Upper lobe of left lung (tissue), 6 donors: ENCODE measurements around the gene PAX2. TPM values are rescaled to one million over a fixed set of nuclear protein-coding genes. Genes with fewer than 3 reads are reported as not detected.

Experiments used
- ATAC-seq, 2 donors: fragments of 200-7000 bp; cut with Tn5 transposase; one replicate each; pipeline ENCODE4 v1.9.1; 2022; ENCODE audit warnings: mild to moderate bottlenecking in 2 of 2, moderate library complexity in 2 of 2; ENCODE audit not compliant: low FRiP score in 2 of 2
- DNase-seq, 2 donors: peaks; one replicate each; pipeline ENCODE4 v3.0.0-alpha.2; 2019 to 2020
- H3K27ac ChIP-seq, 4 donors: fragments of 200-600 bp; sonication (generic); one replicate each; pipeline ENCODE4 v1.5.1; 2016 to 2019
- H3K27me3 ChIP-seq, 4 donors: fragments of 200-600 bp; sonication (generic); one replicate each; pipeline ENCODE4 v1.5.1; 2017 to 2019
- H3K36me3 ChIP-seq, 4 donors: fragments of 200-600 bp; sonication (generic); one replicate each; pipeline ENCODE4 v1.5.1; 2016 to 2019
- H3K4me1 ChIP-seq, 4 donors: fragments of 200-600 bp; sonication (generic); one replicate each; pipeline ENCODE4 v1.5.1; 2018 to 2019
- H3K4me3 ChIP-seq, 4 donors: fragments of 200-600 bp; sonication (generic); one replicate each; pipeline ENCODE4 v1.5.1; 2017 to 2019; ENCODE audit warnings: mild to moderate bottlenecking in 2 of 4, moderate library complexity in 1 of 4
- H3K9me3 ChIP-seq, 4 donors: fragments of 200-600 bp; sonication (generic); one replicate each; pipeline ENCODE4 v1.5.1; 2018 to 2019
- EP300 ChIP-seq, 4 donors: sonication (generic); formaldehyde crosslinking; IDR thresholded peaks; one replicate each; pipeline ENCODE4 v1.5.1; 2017; ENCODE audit warnings: antibody characterized with exemption in 4 of 4, control low read depth in 2 of 4
- POLR2A ChIP-seq, 4 donors: fragments of 450-650 bp; IDR thresholded peaks; one replicate each; pipeline ENCODE4 v1.5.1; 2016 to 2017; ENCODE audit warnings: antibody characterized with exemption in 4 of 4, mild to moderate bottlenecking in 2 of 4
- POLR2AphosphoS5 ChIP-seq, 2 donors: sonication (generic); formaldehyde crosslinking; IDR thresholded peaks; one replicate each; pipeline ENCODE4 v1.5.1; 2017; ENCODE audit warnings: antibody characterized with exemption in 2 of 2
- WGBS, 2 donors: methylation state at CpG; one replicate each; pipeline ENCODE4 v1.1.5; 2017 to 2018; 5-methylcytosine and 5-hydroxymethylcytosine counted together
- total RNA-seq, 6 donors: library from RNA; depleted of rRNA in 4 of 6; stranded (reverse); fragments of >200 nt in 4 of 6; gene quantifications; one replicate each; pipeline versions ENCODE4 v1.1.0 to v1.2.1, GENCODE V29; 2016 to 2021
- TF ChIP-seq, protein P1 (sequence below), 6 experiments: fragments of 450-650 bp in 4 of 6; fragments of 200-600 bp in 2 of 6; sonication (generic) in 2 of 6; IDR thresholded peaks; one replicate each; pipeline ENCODE4 v1.5.1; 2016 to 2019; ENCODE audit warnings: antibody characterized with exemption in 6 of 6
- donor health status: DM: no; HTN: no; CAD: no; lungs with moderate emphysema.
- donor health status: DM: no; HTN: yes; CAD: no; lungs with severe emphysema.

The PAX2 gene
- total RNA-seq, 6 donors from 2014 or later, result 0.07 TPM; not detected in 5

DNA sequence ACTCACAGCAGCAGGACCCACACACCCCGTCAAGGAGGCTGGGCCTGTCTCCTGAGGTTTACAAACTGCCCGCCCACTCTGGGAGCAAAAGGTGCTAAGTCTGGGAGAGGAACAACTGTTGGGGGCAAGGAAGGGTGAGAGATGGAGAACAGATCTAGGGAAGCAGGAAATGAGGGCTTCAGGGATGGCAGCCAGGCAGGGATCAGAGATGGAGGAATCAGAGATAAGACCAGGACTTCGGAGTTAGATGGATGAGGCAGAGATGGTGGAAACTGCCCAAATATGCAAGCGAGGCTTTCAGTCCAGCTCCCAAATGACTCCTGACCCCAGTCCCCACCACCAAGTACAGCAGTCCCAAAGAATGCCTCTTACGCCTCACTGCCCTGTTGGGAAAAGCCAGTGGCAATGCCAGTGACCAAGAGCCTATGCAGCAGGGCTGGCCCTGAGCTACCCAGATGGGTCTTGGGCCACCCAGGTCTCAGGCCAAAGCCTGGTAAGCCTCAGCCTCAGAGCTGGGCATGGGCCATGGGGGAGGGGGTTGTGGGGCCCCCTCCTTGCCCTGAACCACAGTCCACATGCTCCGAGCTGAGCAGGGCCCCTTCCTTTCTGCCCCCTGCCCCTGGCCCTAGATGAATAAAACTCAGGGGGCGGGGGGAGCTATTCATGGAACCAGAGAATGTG, 127.9 kb downstream of the PAX2 start:
- Histone ChIP-seq H3K36me3 (no peaks in the 10 kb centered on the region), H3K9me3 (no peaks in the 10 kb centered on the region), H3K4me3 (no peak overlapping the region), H3K27me3 (no peaks in the 10 kb centered on the region), H3K4me1 (no peaks in the 10 kb centered on the region), H3K27ac (no peak overlapping the region)
- ATAC-seq (no peak), DNase-seq (no peak)
- TF ChIP-seq POLR2A (IDR thresholded peaks at IDR 0.05) (no peak), POLR2AphosphoS5 (IDR thresholded peaks at IDR 0.05) (no peak), EP300 (IDR thresholded peaks at IDR 0.05) (no peak)
- TF ChIP-seq, protein P1, sequence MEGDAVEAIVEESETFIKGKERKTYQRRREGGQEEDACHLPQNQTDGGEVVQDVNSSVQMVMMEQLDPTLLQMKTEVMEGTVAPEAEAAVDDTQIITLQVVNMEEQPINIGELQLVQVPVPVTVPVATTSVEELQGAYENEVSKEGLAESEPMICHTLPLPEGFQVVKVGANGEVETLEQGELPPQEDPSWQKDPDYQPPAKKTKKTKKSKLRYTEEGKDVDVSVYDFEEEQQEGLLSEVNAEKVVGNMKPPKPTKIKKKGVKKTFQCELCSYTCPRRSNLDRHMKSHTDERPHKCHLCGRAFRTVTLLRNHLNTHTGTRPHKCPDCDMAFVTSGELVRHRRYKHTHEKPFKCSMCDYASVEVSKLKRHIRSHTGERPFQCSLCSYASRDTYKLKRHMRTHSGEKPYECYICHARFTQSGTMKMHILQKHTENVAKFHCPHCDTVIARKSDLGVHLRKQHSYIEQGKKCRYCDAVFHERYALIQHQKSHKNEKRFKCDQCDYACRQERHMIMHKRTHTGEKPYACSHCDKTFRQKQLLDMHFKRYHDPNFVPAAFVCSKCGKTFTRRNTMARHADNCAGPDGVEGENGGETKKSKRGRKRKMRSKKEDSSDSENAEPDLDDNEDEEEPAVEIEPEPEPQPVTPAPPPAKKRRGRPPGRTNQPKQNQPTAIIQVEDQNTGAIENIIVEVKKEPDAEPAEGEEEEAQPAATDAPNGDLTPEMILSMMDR (IDR thresholded peaks at IDR 0.05), result no peak
- 65 to 78% methylated on average over 4 to 7 of the region's 7 CpGs for WGBS, 2 donors

DNA sequence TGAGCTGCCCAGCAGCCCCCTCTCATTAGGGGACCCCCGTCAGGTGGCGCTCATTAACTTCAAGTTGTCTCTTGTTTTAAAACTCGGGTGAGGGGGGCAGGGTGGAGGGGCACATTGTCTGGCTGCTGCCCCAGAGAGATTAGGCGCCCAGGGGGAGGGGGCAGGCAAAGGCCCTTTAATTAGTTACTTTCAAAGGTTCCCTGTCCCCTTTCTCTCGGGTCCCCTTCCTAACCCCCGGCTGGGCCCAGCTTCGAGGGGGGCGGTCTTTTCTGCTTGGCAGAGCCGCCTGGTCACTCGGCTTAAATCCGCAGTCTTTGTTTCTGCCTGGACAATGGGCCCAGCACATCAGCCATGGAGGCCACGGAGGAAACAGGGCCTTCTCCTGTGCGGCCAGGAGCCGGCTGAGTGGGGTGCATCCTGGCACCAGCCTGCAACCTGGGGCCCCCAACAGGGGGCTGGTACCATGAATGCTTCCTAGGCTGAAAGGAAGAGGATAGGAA, 128.5 kb downstream of the PAX2 start:
- Histone ChIP-seq H3K4me3 (no peak overlapping the region), H3K36me3 (no peaks in the 10 kb centered on the region), H3K9me3 (no peaks in the 10 kb centered on the region), H3K27me3 (no peaks in the 10 kb centered on the region), H3K4me1 (no peaks in the 10 kb centered on the region), H3K27ac (no peak overlapping the region)
- no peak for DNase-seq
- ATAC-seq, result no peak
- 63 to 76% methylated on average over 8 to 14 of the region's 14 CpGs for WGBS, 2 donors
- TF ChIP-seq POLR2AphosphoS5 (IDR thresholded peaks at IDR 0.05) (no peak), EP300 (IDR thresholded peaks at IDR 0.05) (no peak), POLR2A (IDR thresholded peaks at IDR 0.05) (no peak)
- TF ChIP-seq, protein P1 (IDR thresholded peaks at IDR 0.05), result no peak

DNA sequence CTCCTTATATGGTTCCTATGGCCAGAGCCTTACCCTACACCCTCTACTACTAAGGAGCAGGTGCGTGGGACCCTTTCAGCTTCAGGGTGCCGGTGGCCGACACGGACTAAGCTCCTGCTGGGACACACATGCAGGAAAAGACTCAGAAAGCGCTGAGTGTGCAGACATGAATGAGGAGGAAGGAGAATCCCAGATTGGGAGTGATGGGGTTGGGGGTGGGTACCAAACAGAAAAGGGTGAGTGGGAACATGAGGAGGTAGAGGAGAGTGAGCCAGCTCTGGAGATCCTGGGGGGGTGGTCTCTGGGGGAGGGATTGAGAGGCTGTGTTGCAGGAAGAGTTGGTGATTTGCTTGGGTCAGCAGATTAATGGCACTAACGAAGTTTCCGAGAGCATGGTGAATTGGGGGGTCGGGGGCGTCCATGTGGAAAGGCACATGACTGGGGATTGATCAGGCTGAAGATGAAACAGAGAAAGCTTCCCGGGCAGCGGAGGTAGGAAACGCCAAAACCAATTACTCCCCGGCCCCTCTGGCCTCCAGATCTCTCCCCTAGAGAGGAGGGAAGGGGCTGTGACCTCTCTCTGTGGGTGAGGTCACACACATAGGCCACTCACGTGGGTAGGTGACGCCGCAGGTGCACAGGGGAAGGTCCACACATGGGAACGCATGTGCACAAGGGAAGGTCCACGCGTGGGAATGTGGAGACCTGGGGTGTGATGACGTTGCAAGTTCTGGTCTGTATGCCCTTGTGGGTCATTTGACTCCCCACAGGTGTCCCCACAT, 129.5 kb downstream of the PAX2 start:
- Histone ChIP-seq H3K4me3 (no peak overlapping the region), H3K9me3 (no peaks in the 10 kb centered on the region), H3K4me1 (no peaks in the 10 kb centered on the region), H3K27me3 (no peaks in the 10 kb centered on the region), H3K36me3 (no peaks in the 10 kb centered on the region), H3K27ac (no peak overlapping the region)
- 76 to 79% methylated on average over 13 to 20 of the region's 20 CpGs for WGBS, 2 donors
- DNase-seq, result no peak
- TF ChIP-seq, protein P1 (IDR thresholded peaks at IDR 0.05), result no peak
- no peak for TF ChIP-seq POLR2AphosphoS5 (IDR thresholded peaks at IDR 0.05)
- no peak for TF ChIP-seq POLR2A (IDR thresholded peaks at IDR 0.05)
- TF ChIP-seq EP300 (IDR thresholded peaks at IDR 0.05), result no peak
- ATAC-seq, result no peak

DNA sequence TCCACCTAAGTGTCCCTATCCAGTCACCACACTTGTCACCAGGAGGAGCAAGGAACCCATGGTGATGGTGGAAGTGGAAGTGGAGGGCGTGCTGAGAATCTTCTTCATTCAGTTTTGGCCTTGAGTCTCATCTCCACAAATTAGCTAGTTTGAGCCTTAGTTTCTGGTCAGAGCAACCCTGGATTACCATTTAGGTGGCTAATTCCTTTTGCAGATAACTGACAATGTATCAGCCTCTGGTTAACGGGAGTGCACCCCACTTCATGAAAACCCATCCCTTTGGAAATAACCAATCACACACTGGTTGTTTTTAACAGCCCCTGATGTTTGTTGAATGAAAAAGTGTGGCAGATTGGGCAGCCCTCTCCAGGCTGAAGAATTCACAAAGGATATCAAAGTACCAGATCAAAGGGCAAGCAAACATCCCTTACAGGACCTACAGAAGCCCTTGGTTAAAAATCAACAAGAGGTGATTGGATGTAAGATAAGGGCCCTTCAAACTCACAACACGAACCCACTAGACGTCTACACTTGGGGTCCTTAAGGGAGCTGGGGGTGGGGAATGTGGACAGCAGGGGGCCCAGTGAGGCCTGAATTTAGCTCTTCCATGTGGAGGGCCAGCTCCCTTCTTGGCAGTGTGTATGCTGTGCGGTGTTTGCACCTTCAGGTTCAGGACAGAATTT, 130.2 kb downstream of the PAX2 start:
- DNase-seq, result no peak
- 50 to 53% methylated on average over 5 of the region's 5 CpGs for WGBS, 2 donors
- Histone ChIP-seq H3K4me3 (no peak overlapping the region), H3K4me1 (peaks cover 0 to 4% (median 0%) of the 10 kb centered on the region in 4 donors), H3K27me3 (no peaks in the 10 kb centered on the region), H3K27ac (no peak overlapping the region), H3K9me3 (no peaks in the 10 kb centered on the region), H3K36me3 (no peaks in the 10 kb centered on the region)
- no peak for ATAC-seq
- TF ChIP-seq, protein P1 (IDR thresholded peaks at IDR 0.05), result no peak
